HepG2 (cell line): ENCODE data around the gene NT5DC4. TPM values are rescaled to one million over a fixed set of nuclear protein-coding genes. Genes with fewer than 3 reads are reported as not detected.

Experiments used
- AHDC1 ChIP-seq: sonication (generic); formaldehyde crosslinking; IDR thresholded peaks from 2 replicates; pipeline ENCODE4 v1.5.1; 2020; ENCODE audit warnings: mild to moderate bottlenecking, missing genetic modification reagents, borderline replicate concordance
- ELF3 ChIP-seq: IDR thresholded peaks from 2 replicates; pipeline ENCODE4 v1.6.1; 2016; ENCODE audit warnings: missing genetic modification reagents, missing compliant biosample characterization
- HOXA5 ChIP-seq: sonication (generic); formaldehyde crosslinking; IDR thresholded peaks from 2 replicates; pipeline ENCODE4 v1.4.0; 2020; ENCODE audit warnings: missing genetic modification reagents
- IRX3 ChIP-seq: sonication (generic); formaldehyde crosslinking; IDR thresholded peaks from 2 replicates; pipeline ENCODE4 v1.8.1; 2023; ENCODE audit warnings: mild to moderate bottlenecking, low read depth, missing genetic modification reagents, borderline replicate concordance
- JUND ChIP-seq: sonication (generic); formaldehyde crosslinking; IDR thresholded peaks from 2 replicates; pipeline ENCODE4 v1.8.0; 2022; ENCODE audit warnings: mild to moderate bottlenecking, missing genetic modification reagents
- KDM6A ChIP-seq: IDR thresholded peaks from 2 replicates; pipeline ENCODE4 v1.6.1; 2016; ENCODE audit warnings: low read depth
- KMT2A ChIP-seq: sonication (generic); formaldehyde crosslinking; IDR thresholded peaks from 2 replicates; pipeline ENCODE4 v1.4.0; 2020; ENCODE audit warnings: missing genetic modification reagents
- SCMH1 ChIP-seq: sonication (generic); formaldehyde crosslinking; IDR thresholded peaks from 2 replicates; pipeline ENCODE4 v1.9.0; 2021; ENCODE audit warnings: missing genetic modification reagents, mild to moderate bottlenecking, borderline replicate concordance
- STAT6 ChIP-seq: sonication (generic); formaldehyde crosslinking; IDR thresholded peaks from 2 replicates; pipeline ENCODE4 v1.4.0; 2020; ENCODE audit warnings: missing genetic modification reagents, mild to moderate bottlenecking, borderline replicate concordance
- TCF7L2 ChIP-seq: IDR thresholded peaks from 2 replicates; pipeline ENCODE4 v1.6.1; 2011; ENCODE audit warnings: mild to moderate bottlenecking, low read depth, low read length, moderate library complexity
- TFAP4 ChIP-seq: sonication (generic); IDR thresholded peaks from 2 replicates; pipeline ENCODE4 v1.6.1; 2016; ENCODE audit warnings: low read depth, borderline replicate concordance
- ZNF234 ChIP-seq: sonication (generic); formaldehyde crosslinking; conservative IDR thresholded peaks from 2 replicates; pipeline ENCODE4 v1.5.1; 2020; ENCODE audit warnings: mild to moderate bottlenecking, missing genetic modification reagents
- ZNF235 ChIP-seq: sonication (generic); formaldehyde crosslinking; IDR thresholded peaks from 2 replicates; pipeline ENCODE4 v1.8.1; 2023; ENCODE audit warnings: mild to moderate bottlenecking, missing genetic modification reagents, borderline replicate concordance
- ZNF256 ChIP-seq: sonication (generic); formaldehyde crosslinking; conservative IDR thresholded peaks from 2 replicates; pipeline ENCODE4 v1.4.0; 2020; ENCODE audit warnings: missing genetic modification reagents
- ZNF30 ChIP-seq: sonication (generic); formaldehyde crosslinking; IDR thresholded peaks from 2 replicates; pipeline ENCODE4 v1.5.0; 2020; ENCODE audit warnings: mild to moderate bottlenecking, missing genetic modification reagents
- ZNF343 ChIP-seq: sonication (generic); formaldehyde crosslinking; IDR thresholded peaks from 2 replicates; pipeline ENCODE4 v1.4.0; 2020; ENCODE audit warnings: mild to moderate bottlenecking, missing genetic modification reagents
- ZNF350 ChIP-seq: sonication (generic); formaldehyde crosslinking; IDR thresholded peaks from 2 replicates; pipeline ENCODE4 v1.4.0; 2020; ENCODE audit warnings: mild to moderate bottlenecking, low read depth, missing genetic modification reagents, borderline replicate concordance
- ZNF446 ChIP-seq: sonication (generic); formaldehyde crosslinking; IDR thresholded peaks from 2 replicates; pipeline ENCODE4 v1.5.0; 2020; ENCODE audit warnings: mild to moderate bottlenecking, missing genetic modification reagents
- ZNF644 ChIP-seq: IDR thresholded peaks from 2 replicates; pipeline ENCODE4 v1.6.1; 2016; ENCODE audit warnings: low read depth
- ZNF788 ChIP-seq: sonication (generic); formaldehyde crosslinking; IDR thresholded peaks from 2 replicates; pipeline ENCODE4 v1.5.0; 2020; ENCODE audit warnings: mild to moderate bottlenecking, missing genetic modification reagents, borderline replicate concordance
- polyA plus RNA-seq, 8 experiments: library from polyadenylated mRNA; depleted of rRNA in 3 of 8; stranded (reverse) in 7 of 8; unstranded in 1 of 8; fragments of >200 nt; fragmentation: Illumina TruSeq in 4 of 8; extraction: Trizol in 4 of 8; gene quantifications; 2 replicates each; pipeline versions ENCODE4 v1.2.1 to v1.2.3, GENCODE V29; 2011 to 2016; ENCODE audit warnings: low read depth in 4 of 8, missing spikeins in 1 of 8, mixed read lengths in 1 of 8; ENCODE audit not compliant: insufficient read depth in 1 of 8
- total RNA-seq, 5 experiments: library from RNA; depleted of rRNA; stranded (reverse); fragments of >200 nt; fragmentation: Illumina TruSeq; extraction: Trizol; gene quantifications; 2 replicates each; pipeline ENCODE4 v1.2.3, GENCODE V29; 2016; ENCODE audit warnings: low read depth in 1 of 5

The NT5DC4 gene
- total and polyA plus RNA-seq, 2 of the 13 experiments (the other 11 are each of a cell fraction or from before 2014, with no cell fraction given): 0.04 to 4.2 TPM

GRCh38 chr2:112726487-112727190 is 5.8 kb downstream of the NT5DC4 start (continued):
- TF ChIP-seq ZNF30 (CRISPR knock-in tag): no peak
- no peak for TF ChIP-seq KDM6A (CRISPR knock-in tag)
- TF ChIP-seq SCMH1: no peak
- 0 out of 2 replicates have a peak, but pooled peaks have one; percentile 47 for TF ChIP-seq IRX3
- TF ChIP-seq ELF3 (CRISPR knock-in tag): peak; percentile 77
- peak; percentile 63; the same call in 1 of the 2 replicates for TF ChIP-seq ZNF343 (CRISPR knock-in tag)
- peak; percentile 41; the same call in 1 of the 2 replicates for TF ChIP-seq TFAP4
- TF ChIP-seq ZNF235: no peak
- peak; percentile 79; the same call in 1 of the 2 replicates for TF ChIP-seq HOXA5 (CRISPR knock-in tag)
- no peak for TF ChIP-seq TCF7L2
- no peak for TF ChIP-seq ZNF256 (CRISPR knock-in tag)
- 0 out of 2 replicates have a peak, but pooled peaks have one; percentile 62 for TF ChIP-seq ZNF446 (CRISPR knock-in tag)
- peak; percentile 77 for TF ChIP-seq ZNF644 (CRISPR knock-in tag)
- peak; percentile 88 for TF ChIP-seq ZNF788 (CRISPR knock-in tag)
- TF ChIP-seq STAT6 (CRISPR knock-in tag): no peak
- TF ChIP-seq ZNF234 (CRISPR knock-in tag): no peak
- no peak for TF ChIP-seq JUND (CRISPR knock-in tag)
- peak; percentile 35; the same call in 1 of the 2 replicates for TF ChIP-seq KMT2A (CRISPR knock-in tag)
- peak; percentile 62; the same call in 1 of the 2 replicates for TF ChIP-seq ZNF350 (CRISPR knock-in tag)
- no peak for TF ChIP-seq AHDC1 (CRISPR knock-in tag)
